ENCODE measurements around the gene HNF1B. TPM values are rescaled to one million over a fixed set of nuclear protein-coding genes. Genes with fewer than 3 reads are reported as not detected.

The HNF1B gene
- polyA plus RNA-seq, 1 donor: not detected

DNA sequence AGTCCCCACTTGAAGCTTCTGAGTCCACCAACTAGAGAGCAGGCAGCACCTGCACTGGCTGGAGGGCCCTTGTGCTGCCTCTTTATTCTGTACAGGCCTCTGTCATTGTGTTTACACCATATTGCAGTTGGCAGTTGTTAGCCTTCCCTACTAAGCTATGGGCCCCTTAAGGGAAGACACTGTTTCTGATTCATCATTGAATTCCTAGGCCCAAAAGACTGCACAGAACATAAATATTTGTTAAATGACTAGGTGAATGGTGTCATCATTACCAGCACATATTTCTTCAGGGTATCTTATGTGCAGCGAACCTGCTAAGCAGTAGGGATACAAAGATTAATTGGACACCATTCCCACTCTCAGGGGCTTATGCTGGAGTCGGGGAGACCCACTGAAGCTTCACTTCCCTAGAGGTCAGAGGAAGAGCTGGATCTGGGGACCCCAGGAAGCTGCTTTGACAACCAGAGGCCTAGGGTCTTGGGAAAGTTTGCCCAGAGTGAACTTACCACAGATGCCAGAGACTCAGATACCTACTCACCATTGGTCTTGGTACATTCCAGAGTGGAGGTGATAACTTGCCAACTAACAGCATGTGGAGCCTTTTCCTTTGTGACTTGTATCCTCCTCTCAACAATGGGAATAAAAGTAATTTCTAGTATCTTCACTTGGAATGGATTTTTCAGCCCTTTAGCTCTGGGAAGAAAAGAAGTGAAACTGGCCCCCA lies 72.9 kb downstream of the HNF1B start:
- DNase-seq (ENCODE audit: low read depth): no peak

DNA sequence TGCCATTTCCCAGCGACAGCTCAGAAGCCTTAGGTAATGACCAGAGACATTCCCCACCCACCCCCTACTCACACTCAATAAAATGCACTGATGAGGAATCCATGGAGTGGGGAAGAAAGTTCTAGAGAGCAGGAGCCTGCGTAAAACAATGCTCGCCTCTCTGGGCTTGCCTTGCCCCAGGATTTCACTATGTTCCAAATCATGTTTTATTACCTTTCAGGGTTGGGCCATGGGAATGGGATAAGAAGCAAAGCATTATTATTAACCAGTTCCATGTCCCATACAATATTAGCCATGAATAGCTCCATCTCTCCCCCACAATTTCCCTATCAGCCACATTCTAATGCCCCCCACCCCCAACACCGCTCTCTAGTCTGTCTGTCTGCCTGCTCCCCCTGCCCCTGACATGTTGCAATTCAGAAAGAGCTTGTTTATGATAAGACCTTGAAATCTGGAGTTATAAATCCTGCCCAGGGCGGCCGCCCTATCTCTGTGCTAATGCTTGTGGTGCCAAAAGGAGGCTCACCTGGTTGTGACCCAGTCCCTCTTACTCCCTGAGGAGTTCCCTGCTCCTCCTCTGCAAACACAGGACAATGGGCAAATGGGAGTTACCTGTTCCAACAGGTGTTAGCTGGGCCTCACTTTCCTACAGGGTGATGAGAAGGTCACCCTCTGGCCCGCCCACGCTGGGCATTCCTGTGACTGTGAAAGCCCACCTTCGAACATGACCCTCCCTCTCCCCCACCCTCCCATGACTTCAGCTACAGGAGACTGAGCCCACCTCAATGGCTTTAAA lies 73.6 kb downstream of the HNF1B start:
- DNase-seq (ENCODE audit: low read depth): no peak

DNA sequence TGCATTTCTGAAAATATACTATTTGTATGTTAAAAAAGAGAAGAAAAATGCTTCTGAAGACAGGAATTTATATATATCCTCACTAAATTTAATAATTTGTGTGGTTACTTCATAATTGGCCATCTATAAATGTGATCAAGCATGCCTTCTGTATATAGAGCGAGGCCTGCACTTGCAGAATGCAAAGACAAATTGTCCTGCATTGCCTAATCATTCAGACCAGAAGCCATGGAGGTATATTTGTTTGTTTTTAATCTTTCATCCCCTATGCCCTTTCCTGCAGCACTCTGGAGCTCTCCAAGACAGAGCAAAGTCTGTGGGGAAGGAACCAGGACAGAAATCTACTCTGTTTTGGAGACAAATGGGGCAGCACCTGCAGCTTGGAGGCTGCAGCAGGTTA lies 77.8 kb downstream of the HNF1B start:
- DNase-seq (ENCODE audit: low read depth): no peak

DNA sequence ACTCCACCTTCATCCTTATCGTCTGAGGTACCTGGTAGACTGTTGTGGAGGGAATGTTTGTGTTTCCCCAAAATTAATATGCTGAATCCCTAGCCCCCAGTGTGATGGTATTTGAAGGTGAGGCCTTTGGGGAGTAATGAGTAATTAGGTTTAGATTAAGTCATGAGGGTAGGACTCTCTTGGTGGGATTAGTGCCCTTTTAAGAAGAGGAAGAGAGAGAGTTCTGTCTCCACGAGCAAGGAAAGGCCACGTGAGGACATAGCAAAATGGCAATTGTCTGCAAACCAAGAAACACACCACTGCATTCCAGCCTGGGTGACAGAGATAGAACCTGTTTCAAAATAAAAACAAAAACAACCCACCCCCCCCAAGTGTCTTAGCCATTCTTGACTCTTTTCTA lies 80.6 kb downstream of the HNF1B start:
- no peak for DNase-seq (ENCODE audit: low read depth)

DNA sequence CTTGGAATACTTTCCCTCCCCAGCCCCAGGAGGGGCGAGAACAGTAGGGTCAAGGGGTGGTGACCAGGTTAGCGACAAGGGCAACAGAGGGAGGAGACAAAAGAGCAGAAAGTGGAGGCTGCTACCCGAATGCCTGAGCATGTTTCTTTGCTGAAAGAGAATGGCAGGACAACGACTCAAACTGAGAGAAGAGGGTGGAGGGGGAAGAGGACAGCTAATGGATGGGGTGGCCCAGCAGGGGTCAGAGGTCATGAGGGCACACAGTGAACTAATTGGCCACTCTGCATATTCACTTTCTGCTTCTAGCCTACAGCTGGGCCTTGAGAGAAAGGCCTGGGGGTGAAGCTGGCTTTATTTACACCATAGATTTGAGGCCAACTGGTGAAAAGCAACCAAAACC lies 82.5 kb downstream of the HNF1B start:
- no peak for DNase-seq (ENCODE audit: low read depth)

DNA sequence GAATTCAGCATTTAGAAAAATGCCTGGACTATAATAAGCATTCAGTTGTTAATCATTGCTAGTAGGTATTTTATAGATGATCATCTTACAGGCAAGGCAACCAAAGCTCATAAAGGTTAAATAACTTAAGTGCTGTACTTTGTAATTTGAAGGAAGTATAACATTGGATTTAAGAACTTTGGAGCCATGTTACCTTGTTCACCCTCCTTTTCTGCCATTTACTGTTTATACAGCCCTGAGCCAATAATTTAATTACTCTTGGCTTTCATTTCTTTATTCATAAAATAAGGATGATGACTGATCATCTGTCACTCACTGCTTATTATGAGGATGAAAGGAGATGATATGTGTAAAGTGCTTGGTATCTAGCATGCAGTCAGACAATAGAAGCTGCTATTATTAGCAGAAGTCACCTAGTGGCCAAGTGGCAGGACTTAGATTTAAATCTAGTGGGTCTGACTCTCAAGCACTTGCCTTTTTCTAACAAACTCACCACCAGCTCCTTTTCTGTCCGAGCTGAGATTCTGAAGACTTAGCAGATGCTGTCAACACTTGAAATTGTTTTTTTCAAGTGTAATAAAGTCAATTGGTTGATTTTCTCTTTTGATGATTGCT lies 83.4 kb downstream of the HNF1B start:
- DNase-seq (ENCODE audit: low read depth): no peak

DNA sequence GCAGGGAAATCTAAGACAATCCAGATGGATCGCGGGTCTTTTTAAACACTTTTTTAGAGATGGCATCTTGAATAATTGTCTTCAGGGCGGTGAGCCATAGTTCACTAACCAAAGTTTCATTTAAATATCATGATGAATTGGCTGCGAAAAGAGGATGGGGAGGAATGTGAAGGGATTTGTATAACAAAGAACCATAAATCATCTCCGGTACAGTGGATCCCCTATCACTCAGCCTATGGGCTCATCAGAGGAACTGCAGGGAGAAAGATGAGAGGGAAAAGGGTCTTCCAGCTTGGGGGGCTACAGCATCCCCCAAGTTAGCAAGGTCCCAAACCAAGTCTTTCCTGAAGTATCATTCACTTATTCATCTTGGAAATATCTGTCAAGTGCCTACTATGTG lies 84.9 kb downstream of the HNF1B start:
- no peak for DNase-seq (ENCODE audit: low read depth)

DNA sequence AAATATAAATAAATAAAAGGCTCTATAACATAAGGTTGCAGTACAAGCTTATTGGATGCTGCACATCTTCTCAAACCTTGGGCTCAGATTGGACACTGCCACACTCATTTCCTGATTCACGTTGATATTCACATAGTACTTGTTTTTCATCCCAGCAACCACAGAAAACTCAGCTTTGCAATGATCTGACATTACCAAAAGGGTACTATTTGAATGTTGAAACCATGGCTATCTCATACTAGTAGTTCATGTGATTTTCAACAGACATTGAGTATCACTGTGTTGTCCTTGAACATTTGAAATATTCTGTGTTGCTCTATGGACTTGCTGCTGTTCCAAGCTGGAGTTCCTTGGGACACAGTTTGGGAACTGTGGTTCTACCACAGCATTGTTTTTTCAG lies 87.7 kb downstream of the HNF1B start:
- no peak for DNase-seq (ENCODE audit: low read depth)

DNA sequence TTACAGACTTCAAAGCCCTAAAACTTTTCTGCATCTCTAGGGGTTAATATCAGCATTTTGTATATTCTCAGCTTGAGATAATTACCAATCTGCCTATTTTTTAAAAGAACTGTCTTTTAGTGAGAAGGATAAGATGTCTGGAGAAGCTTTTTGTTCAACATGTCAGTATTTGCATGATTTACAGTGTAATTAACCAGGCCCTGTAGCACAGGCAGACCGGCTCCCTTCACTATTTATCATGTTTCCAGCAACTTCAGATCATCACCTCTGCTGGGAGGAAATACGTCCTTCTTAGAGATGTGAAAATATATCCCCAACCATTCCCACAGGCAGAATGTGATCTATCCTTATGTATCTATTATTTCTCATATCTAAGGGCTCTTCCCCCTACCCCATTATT lies 93.0 kb downstream of the HNF1B start:
- no peak for DNase-seq (ENCODE audit: low read depth)

DNA sequence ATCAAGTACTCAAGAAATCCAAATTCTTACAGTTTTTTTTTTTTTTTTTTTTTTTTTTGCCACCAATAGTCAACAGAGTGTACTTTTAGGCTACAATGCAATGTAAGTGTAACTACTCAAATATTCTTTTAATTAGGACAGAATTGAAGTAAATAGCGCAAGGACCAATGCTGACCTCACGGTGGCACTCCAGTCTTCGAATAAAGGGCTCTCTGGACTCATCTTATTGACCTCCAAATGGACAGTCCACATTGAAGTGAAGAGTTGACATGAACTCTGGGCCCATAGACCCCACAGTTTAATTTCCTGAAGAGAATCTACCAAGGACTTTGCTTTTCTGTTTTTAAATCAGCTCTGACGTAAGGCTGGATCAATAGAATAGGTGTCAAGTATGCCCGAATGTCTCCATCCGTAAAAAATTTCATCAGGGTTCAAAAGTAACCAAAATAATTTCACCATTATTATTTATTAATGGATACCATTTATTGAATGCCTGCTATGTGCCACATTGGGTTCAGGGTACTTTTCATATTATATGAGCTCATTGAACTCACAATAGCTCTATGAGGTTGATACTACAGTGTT lies 94.3 kb downstream of the HNF1B start:
- no peak for DNase-seq (ENCODE audit: low read depth)

DNA sequence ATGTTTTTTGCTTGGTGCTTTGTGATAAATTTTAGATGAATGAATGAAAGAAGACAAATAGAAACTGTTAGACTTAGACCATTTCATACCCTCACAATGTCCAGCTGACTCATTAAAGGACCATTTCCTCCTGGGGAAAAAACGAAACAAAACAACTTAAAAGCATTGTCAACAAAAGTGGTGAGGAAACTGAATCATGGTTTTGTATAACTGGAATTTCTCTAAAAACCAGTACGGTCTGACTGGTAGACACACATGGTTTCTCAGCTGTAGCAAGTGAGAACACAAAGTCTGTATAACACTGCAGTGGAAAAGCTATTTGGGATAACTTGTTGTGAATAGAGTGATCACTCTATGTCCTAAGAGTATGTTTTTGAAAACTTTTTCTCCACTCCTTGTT lies 96.3 kb downstream of the HNF1B start:
- no peak for DNase-seq (ENCODE audit: low read depth)

DNA sequence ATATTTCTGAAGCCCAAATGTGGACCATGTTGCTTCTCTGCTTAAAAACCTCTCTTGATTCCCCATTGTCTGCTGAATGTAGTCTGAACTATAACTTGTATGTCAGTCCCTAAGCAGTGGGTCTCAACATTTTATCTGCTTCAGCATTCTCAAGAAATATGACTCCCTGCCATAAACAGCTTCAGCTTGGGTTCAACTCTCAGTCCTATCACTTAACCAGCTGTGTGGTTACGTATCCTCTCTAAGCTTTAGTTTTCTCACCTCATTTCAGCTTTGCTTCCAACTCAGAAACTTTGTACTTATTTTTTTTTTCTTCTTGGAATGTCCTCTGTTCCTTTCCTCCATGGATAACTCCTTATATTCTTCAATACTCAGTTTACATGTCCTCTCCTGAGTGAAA lies 97.0 kb downstream of the HNF1B start:
- DNase-seq (ENCODE audit: low read depth): no peak

DNA sequence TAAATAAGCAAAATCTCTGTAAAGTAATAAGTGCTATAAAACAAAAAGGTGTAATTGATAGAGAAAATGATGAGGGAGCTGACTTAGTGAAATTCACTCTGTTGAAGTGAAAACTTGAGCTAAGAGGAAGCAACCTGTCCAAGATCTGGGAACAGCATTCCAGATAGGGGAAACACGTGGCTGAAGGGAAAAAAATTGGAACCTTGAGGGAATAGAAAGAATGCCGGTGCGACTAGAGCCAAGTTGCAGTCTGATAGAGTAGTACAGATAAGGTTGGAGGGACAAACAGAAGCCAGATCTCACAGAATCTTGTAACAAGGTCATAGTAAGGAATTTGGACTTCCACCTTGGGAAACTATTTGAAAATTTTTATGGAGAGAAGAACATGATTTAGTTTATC lies 101.0 kb downstream of the HNF1B start:
- DNase-seq (ENCODE audit: low read depth): no peak

DNA sequence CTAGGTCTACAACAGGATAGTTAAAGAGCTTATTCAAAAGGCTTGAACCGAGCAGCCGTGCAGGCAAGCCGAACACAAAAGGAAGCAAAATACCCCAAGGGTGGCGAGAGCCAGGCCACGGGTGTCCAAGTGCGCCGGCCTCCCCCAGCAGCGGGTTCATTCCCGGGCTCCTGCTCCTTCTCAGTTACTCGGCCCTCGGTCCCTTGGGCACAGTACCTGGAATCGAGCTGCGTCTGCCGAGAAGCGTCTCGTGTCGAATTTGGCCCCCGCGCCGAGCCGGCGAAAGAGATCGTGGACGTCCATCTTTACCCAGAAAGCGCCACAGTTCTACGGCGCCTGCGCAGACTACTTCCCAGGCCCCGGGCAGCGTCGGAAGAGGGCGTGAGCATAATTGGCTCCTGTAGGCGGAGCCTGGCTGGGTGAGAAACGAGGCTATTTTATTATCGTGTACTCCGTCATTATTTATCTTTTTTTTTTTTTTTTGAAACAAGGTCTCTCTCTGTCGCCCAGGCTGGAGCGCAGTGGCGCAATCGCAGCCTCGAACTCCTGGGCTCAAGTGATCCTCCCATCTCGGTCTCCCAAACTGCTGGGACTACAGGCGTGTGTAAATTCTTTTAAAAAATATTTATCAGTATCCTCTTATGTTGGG lies 101.6 kb downstream of the HNF1B start, which contains the start of gene DDX52:
Gene DDX52, minus strand, starts transcription at position 329 of the 649 bp plus-strand sequence. Its CDS starts 26 bp downstream, at position 303.
- peak; percentile 80 for DNase-seq (ENCODE audit: low read depth)

DNA sequence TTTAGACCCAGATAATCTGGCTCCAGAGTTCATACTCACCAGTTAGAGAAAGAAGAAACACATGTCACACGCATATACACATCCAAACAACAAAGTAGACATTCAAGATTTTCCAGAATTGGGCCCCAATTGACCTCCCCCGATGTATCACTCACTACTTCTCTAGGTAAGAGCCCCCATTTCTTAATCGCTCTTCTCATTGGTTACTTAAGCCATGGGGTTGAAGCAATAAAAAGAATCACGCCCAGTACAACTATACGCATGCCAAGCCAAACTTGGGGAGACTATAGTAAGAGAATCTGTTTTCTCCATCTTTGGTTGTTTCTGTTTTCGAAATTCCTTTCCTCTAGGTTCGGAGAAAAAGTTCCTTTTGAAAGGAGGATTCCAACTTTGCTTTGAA lies 102.2 kb downstream of the HNF1B start:
- DNase-seq (ENCODE audit: low read depth): no peak

DNA sequence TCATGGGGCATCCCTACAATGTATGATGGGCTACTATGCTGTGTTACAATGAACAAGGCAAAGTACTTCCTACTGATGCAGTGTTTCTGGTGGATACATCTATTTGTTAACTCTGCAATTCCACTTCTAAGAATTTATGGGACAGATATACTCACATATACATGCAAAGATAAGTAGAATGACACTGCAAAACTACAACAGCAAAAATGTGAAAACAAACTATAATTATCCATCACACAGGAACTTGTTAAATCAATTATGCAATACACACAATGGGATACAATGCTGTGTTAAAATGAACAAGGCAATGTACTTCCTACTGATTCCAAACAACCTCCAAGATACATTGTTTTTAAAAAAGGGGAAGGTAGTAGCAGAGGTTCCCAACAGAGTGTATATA lies 104.8 kb downstream of the HNF1B start:
- no peak for DNase-seq (ENCODE audit: low read depth)

DNA sequence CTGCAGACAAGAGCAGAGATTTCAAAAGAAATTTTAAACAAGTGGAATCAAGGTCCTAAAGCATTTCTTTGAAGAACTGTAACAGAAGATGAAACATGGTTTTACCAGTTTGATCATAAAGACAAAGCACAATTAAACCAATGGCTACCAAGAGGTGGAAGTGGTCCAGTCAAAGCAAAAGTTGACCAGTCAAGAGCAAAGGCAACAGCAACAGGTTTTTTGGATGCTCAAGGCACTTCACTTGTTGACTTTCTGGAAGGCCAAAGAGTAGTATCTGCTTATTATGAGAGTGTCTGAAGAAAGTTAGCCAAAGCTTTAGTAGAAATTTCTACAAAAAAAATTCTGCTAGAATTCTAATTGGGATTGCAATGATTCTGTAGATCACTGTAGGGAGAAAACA lies 106.9 kb downstream of the HNF1B start:
- no peak for DNase-seq (ENCODE audit: low read depth)

Other genes with a start within 250 kb of the HNF1B start
- 27.8 TPM for gene SYNRG, start 135.6 kb downstream of the HNF1B start, polyA plus RNA-seq (ENCODE audit: insufficient read length)
- gene DDX52, start 101.6 kb downstream of the HNF1B start, polyA plus RNA-seq (ENCODE audit: insufficient read length): 16.9 TPM
- gene TBC1D3K, start 179.4 kb upstream of the HNF1B start, polyA plus RNA-seq (ENCODE audit: insufficient read length): not detected
- gene TBC1D3L, start 244.0 kb upstream of the HNF1B start, polyA plus RNA-seq (ENCODE audit: insufficient read length): 27.0 TPM